Measurements from ENCODE around the gene CAV1.

DNA sequence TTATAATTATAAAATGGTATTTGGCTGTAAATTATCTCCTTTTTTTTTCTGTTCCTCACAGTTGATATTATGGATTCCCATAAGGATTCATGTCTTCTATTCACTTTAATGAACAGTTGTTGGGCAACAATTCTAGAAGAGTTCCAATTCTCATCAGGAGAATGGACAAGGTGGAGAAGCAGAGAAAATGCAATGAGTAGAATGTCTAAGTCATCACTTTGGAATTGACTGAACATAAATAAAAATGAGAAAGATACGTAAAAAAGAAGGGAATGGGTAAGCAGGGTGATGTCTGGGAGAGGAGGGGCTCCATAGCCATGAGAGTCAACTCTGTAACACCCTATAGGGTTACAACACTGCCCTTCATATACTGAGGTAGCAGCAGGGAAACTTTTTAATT is 27.1 kb upstream of the CAV1 start:
- TF ChIP-seq ZZZ3 (CRISPR knock-in tag; IDR thresholded peaks at IDR 0.05; ENCODE audit: borderline replicate concordance) (no peak), BHLHE40 (IDR thresholded peaks at IDR 0.05; ENCODE audit: low read length) (no peak), NFIC (IDR thresholded peaks at IDR 0.05; ENCODE audit: low read length) (no peak), NCOA1 (CRISPR knock-in tag; IDR thresholded peaks at IDR 0.05) (no peak), CENPX (CRISPR knock-in tag; IDR thresholded peaks at IDR 0.05) (no peak), POLR2AphosphoS5 (IDR thresholded peaks at IDR 0.05; ENCODE audit: low read depth, low read length) (no peak), EP300 (IDR thresholded peaks at IDR 0.05; ENCODE audit: low read depth in 2 of 2, low read length in 2 of 2) (no peak), EP300 (CRISPR knock-in tag; IDR thresholded peaks at IDR 0.05; ENCODE audit: borderline replicate concordance) (no peak), TBP (CRISPR knock-in tag; IDR thresholded peaks at IDR 0.05) (no peak)
- TF ChIP-seq, protein P1, sequence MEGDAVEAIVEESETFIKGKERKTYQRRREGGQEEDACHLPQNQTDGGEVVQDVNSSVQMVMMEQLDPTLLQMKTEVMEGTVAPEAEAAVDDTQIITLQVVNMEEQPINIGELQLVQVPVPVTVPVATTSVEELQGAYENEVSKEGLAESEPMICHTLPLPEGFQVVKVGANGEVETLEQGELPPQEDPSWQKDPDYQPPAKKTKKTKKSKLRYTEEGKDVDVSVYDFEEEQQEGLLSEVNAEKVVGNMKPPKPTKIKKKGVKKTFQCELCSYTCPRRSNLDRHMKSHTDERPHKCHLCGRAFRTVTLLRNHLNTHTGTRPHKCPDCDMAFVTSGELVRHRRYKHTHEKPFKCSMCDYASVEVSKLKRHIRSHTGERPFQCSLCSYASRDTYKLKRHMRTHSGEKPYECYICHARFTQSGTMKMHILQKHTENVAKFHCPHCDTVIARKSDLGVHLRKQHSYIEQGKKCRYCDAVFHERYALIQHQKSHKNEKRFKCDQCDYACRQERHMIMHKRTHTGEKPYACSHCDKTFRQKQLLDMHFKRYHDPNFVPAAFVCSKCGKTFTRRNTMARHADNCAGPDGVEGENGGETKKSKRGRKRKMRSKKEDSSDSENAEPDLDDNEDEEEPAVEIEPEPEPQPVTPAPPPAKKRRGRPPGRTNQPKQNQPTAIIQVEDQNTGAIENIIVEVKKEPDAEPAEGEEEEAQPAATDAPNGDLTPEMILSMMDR (CRISPR knock-in tag; IDR thresholded peaks at IDR 0.05), result no peak
- TF ChIP-seq, protein P2, sequence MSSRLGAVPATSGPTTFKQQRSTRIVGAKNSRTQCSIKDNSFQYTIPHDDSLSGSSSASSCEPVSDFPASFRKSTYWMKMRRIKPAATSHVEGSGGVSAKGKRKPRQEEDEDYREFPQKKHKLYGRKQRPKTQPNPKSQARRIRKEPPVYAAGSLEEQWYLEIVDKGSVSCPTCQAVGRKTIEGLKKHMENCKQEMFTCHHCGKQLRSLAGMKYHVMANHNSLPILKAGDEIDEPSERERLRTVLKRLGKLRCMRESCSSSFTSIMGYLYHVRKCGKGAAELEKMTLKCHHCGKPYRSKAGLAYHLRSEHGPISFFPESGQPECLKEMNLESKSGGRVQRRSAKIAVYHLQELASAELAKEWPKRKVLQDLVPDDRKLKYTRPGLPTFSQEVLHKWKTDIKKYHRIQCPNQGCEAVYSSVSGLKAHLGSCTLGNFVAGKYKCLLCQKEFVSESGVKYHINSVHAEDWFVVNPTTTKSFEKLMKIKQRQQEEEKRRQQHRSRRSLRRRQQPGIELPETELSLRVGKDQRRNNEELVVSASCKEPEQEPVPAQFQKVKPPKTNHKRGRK (CRISPR knock-in tag; IDR thresholded peaks at IDR 0.05), result no peak
- TF ChIP-seq, protein P3, sequence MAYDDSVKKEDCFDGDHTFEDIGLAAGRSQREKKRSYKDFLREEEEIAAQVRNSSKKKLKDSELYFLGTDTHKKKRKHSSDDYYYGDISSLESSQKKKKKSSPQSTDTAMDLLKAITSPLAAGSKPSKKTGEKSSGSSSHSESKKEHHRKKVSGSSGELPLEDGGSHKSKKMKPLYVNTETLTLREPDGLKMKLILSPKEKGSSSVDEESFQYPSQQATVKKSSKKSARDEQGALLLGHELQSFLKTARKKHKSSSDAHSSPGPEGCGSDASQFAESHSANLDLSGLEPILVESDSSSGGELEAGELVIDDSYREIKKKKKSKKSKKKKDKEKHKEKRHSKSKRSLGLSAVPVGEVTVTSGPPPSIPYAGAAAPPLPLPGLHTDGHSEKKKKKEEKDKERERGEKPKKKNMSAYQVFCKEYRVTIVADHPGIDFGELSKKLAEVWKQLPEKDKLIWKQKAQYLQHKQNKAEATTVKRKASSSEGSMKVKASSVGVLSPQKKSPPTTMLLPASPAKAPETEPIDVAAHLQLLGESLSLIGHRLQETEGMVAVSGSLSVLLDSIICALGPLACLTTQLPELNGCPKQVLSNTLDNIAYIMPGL (CRISPR knock-in tag; IDR thresholded peaks at IDR 0.05; ENCODE audit: borderline replicate concordance in 1 of 2, low read depth in 1 of 2), result no peak

Data from HepG2 (cell line).